NCI-H510A treated with DMSO at 0.1 percent for 48 hours (cell line): ENCODE data around the gene FOXP1.

Experiments
- DNase-seq: peaks from one replicate; lab custom pipeline; 2025; lab: John Stamatoyannopoulos, UW

The FOXP1 gene

GRCh38 chr3:71148455-71149060 lies 435.0 kb downstream of the FOXP1 start:
- no peak for DNase-seq

- no peak for DNase-seq
Observed at GRCh38 chr3:71146673-71147072, 436.9 kb downstream of the FOXP1 start.

GRCh38 chr3:71145954-71146353 lies 437.6 kb downstream of the FOXP1 start:
- no peak for DNase-seq

- no peak for DNase-seq
Observed at GRCh38 chr3:71144525-71145253, 438.8 kb downstream of the FOXP1 start.

GRCh38 chr3:71143493-71143892 lies 440.0 kb downstream of the FOXP1 start:
- DNase-seq: no peak

- DNase-seq: peak; percentile 73
Observed at GRCh38 chr3:71142441-71143161, 440.9 kb downstream of the FOXP1 start.

- DNase-seq: no peak
Observed at GRCh38 chr3:71140477-71140876, 443.1 kb downstream of the FOXP1 start.

- DNase-seq: no peak
Observed at GRCh38 chr3:71139496-71139895, 444.0 kb downstream of the FOXP1 start.

- DNase-seq: no peak
Observed at GRCh38 chr3:71138410-71138809, 445.1 kb downstream of the FOXP1 start.

- DNase-seq: no peak
Observed at GRCh38 chr3:71136276-71136675, 447.3 kb downstream of the FOXP1 start.

GRCh38 chr3:71135373-71136088 lies 448.0 kb downstream of the FOXP1 start:
- DNase-seq: no peak

GRCh38 chr3:71134521-71134920 lies 449.0 kb downstream of the FOXP1 start:
- no peak for DNase-seq

GRCh38 chr3:71133865-71134264 lies 449.7 kb downstream of the FOXP1 start:
- no peak for DNase-seq

- peak; percentile 21 for DNase-seq
Observed at GRCh38 chr3:71132995-71133730, 450.4 kb downstream of the FOXP1 start.

GRCh38 chr3:71131375-71132314 lies 451.9 kb downstream of the FOXP1 start:
- DNase-seq: no peak

- peak; percentile 86 for DNase-seq
Observed at GRCh38 chr3:71130471-71131374, 452.8 kb downstream of the FOXP1 start.

GRCh38 chr3:71129611-71130431 lies 453.7 kb downstream of the FOXP1 start:
- no peak for DNase-seq

GRCh38 chr3:71128961-71129360 lies 454.6 kb downstream of the FOXP1 start:
- DNase-seq: no peak

- no peak for DNase-seq
Observed at GRCh38 chr3:71127844-71128243, 455.7 kb downstream of the FOXP1 start.
